ENCODE results near the gene LIN7C.

DNA sequence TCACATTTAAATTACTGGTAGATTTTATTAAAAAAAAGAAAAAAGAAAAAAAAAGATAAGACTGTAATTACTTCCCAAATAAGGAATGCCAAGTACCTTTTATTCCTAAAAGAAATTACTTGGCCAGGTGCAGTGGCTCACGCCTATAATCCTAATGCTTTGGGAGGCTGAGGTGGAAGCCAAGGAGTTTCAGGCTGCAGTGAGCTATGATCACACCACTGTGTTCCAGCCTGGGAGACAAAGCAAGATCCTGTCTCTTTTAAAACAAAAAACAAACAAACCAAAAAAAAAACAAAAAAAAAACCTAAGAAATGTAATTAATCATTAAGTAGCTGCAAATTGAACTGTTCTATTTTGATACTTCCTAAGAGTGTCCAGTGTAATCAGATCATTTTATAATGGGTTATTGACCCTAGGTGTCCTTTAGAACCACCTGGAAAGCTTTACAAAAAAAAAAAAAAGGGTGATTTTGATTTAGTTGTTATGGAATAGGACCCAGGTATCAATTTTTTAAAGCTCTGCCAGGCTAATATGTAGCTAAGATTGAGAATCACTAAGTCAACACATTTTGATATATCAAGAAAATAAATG, 10.8 kb downstream of the LIN7C start:
- TF ChIP-seq, protein P1, sequence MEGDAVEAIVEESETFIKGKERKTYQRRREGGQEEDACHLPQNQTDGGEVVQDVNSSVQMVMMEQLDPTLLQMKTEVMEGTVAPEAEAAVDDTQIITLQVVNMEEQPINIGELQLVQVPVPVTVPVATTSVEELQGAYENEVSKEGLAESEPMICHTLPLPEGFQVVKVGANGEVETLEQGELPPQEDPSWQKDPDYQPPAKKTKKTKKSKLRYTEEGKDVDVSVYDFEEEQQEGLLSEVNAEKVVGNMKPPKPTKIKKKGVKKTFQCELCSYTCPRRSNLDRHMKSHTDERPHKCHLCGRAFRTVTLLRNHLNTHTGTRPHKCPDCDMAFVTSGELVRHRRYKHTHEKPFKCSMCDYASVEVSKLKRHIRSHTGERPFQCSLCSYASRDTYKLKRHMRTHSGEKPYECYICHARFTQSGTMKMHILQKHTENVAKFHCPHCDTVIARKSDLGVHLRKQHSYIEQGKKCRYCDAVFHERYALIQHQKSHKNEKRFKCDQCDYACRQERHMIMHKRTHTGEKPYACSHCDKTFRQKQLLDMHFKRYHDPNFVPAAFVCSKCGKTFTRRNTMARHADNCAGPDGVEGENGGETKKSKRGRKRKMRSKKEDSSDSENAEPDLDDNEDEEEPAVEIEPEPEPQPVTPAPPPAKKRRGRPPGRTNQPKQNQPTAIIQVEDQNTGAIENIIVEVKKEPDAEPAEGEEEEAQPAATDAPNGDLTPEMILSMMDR (IDR thresholded peaks at IDR 0.05): no peak
- no peak for TF ChIP-seq EZH2 (IDR thresholded peaks at IDR 0.05; ENCODE audit: borderline replicate concordance, insufficient read depth, low read depth, low read length, poor library complexity, severe bottlenecking)
